H1 (cell line): ENCODE data around the gene EMID1. TPM values are rescaled to one million over a fixed set of nuclear protein-coding genes. Genes with fewer than 3 reads are reported as not detected.

Source experiments
- CTCF ChIA-PET: fragments of 300-600 bp; sonication (Branson Sonifier 250); formaldehyde crosslinking; loops from one replicate; lab custom pipeline; 2021; ENCODE audit not compliant: partially characterized antibody; lab: Charles Lee
- POLR2A ChIA-PET: fragments of 300-600 bp; sonication (Branson Sonifier 250); formaldehyde crosslinking; loops from one replicate; lab custom pipeline; 2021; ENCODE audit warnings: inconsistent platforms; ENCODE audit not compliant: partially characterized antibody; lab: Charles Lee
- DNase-seq, 2 experiments: peaks; one replicate each; pipeline versions ENCODE4 v3.0.0 to v3.0.0-alpha.2; 2010 to 2022; ENCODE audit warnings: low spot score in 2 of 2, low read depth in 1 of 2, mixed read lengths in 1 of 2
- FAIRE-seq: peaks from 2 replicates; lab custom pipeline; 2011; peaks lifted over from hg19 to GRCh38; lab: Jason Lieb, UNC
- H2AFZ ChIP-seq: 2 replicates; pipeline ENCODE4 v1.8.1; 2012; ENCODE audit warnings: low read length, inconsistent platforms
- H2AK5ac ChIP-seq: 2 replicates; pipeline ENCODE4 v1.6.1; 2013; ENCODE audit warnings: low read depth, low read length
- H2BK120ac ChIP-seq: replicated peaks from 2 replicates; pipeline ENCODE3; 2013; ENCODE audit warnings: low read depth, low read length, inconsistent platforms
- H2BK12ac ChIP-seq: 2 replicates; pipeline ENCODE4 v1.6.1; 2013; ENCODE audit warnings: low read depth, low read length
- H2BK15ac ChIP-seq: 2 replicates; pipeline ENCODE4 v1.6.1; 2013; ENCODE audit warnings: low read length
- H2BK20ac ChIP-seq: 2 replicates; pipeline ENCODE4 v1.6.1; 2013; ENCODE audit warnings: low read length
- H2BK5ac ChIP-seq: 2 replicates; pipeline ENCODE4 v1.6.1; 2013; ENCODE audit warnings: low read depth, low read length
- H3K14ac ChIP-seq: 2 replicates; pipeline ENCODE4 v1.6.1; 2013; ENCODE audit warnings: inconsistent platforms; ENCODE audit not compliant: insufficient read length
- H3K18ac ChIP-seq: 2 replicates; pipeline ENCODE4 v1.6.1; 2013; ENCODE audit warnings: low read length; ENCODE audit errors: extremely low read depth
- H3K23ac ChIP-seq: 2 replicates; pipeline ENCODE4 v1.6.1; 2013; ENCODE audit warnings: inconsistent platforms; ENCODE audit not compliant: insufficient read length
- H3K23me2 ChIP-seq: 2 replicates; pipeline ENCODE4 v1.6.1; 2013; ENCODE audit warnings: low read depth, low read length
- H3K27ac ChIP-seq: 2 replicates; pipeline ENCODE4 v1.6.1; 2011; ENCODE audit warnings: low read depth, low read length, inconsistent platforms
- H3K27me3 ChIP-seq, 4 experiments: replicated peaks in 1 of 4; 1 replicate in 1 of 4; 2 replicates in 3 of 4; pipeline versions ENCODE4 v1.6.1 to v1.8.1; 2011 to 2013; ENCODE audit warnings: low read length in 3 of 4, mild to moderate bottlenecking in 3 of 4, inconsistent platforms in 2 of 4, mixed read lengths in 2 of 4, moderate library complexity in 1 of 4; ENCODE audit not compliant: control insufficient read depth in 3 of 4, insufficient read depth in 3 of 4; ENCODE audit errors: extremely low read depth in 1 of 4
- H3K36me3 ChIP-seq, 4 experiments: 2 replicates each; pipeline versions ENCODE4 v1.6.1 to v1.8.1; 2011 to 2013; ENCODE audit warnings: mild to moderate bottlenecking in 4 of 4, low read length in 3 of 4, moderate library complexity in 2 of 4, control low read depth in 1 of 4, inconsistent platforms in 1 of 4; ENCODE audit not compliant: insufficient read depth in 4 of 4, control insufficient read depth in 2 of 4
- H3K4ac ChIP-seq: replicated peaks from 2 replicates; pipeline ENCODE3; 2013; ENCODE audit warnings: low read length, low read depth, mixed read lengths, inconsistent platforms; ENCODE audit not compliant: insufficient read length
- H3K4me1 ChIP-seq, 4 experiments: replicated peaks in 1 of 4; 1 replicate in 1 of 4; 2 replicates in 3 of 4; pipeline versions ENCODE4 v1.6.1 to v1.8.1; 2011 to 2013; ENCODE audit warnings: low read length in 3 of 4, inconsistent platforms in 2 of 4, mixed read lengths in 1 of 4; ENCODE audit not compliant: insufficient read depth in 4 of 4, control insufficient read depth in 3 of 4
- H3K4me2 ChIP-seq, 2 experiments: 2 replicates each; pipeline versions ENCODE4 v1.6.1 to v1.8.1; 2011 to 2013; ENCODE audit warnings: low read depth in 2 of 2, low read length in 2 of 2, control low read depth in 1 of 2, inconsistent platforms in 1 of 2, mild to moderate bottlenecking in 1 of 2; ENCODE audit not compliant: insufficient read depth in 1 of 2
- H3K4me3 ChIP-seq, 4 experiments: fragments of 200-600, 300-600 bp in 1 of 4; sonication (generic), shearing (Covaris generic), sonication (Bioruptor Twin) in 1 of 4; 2 replicates each; pipeline versions ENCODE4 v1.5.1 to v1.8.1; 2011 to 2016; ENCODE audit warnings: low read length in 4 of 4, low read depth in 3 of 4, control low read depth in 2 of 4, inconsistent platforms in 2 of 4, mild to moderate bottlenecking in 2 of 4, mixed read lengths in 1 of 4, moderate library complexity in 1 of 4; ENCODE audit not compliant: insufficient read depth in 2 of 4; ENCODE audit errors: extremely low read depth in 1 of 4
- H3K56ac ChIP-seq: replicated peaks from 2 replicates; pipeline ENCODE3; 2013; ENCODE audit warnings: low read depth, mild to moderate bottlenecking, mixed read lengths, low read length, inconsistent platforms; ENCODE audit not compliant: insufficient read length
- H3K79me1 ChIP-seq: 2 replicates; pipeline ENCODE4 v1.6.1; 2013; ENCODE audit warnings: low read depth, low read length, control low read depth
- H3K79me2 ChIP-seq, 2 experiments: 2 replicates each; pipeline versions ENCODE4 v1.6.1 to v1.8.1; 2012 to 2013; ENCODE audit warnings: low read length in 2 of 2, mild to moderate bottlenecking in 2 of 2, inconsistent platforms in 1 of 2; ENCODE audit not compliant: insufficient read depth in 2 of 2, control insufficient read depth in 1 of 2
- H3K9ac ChIP-seq, 4 experiments: replicated peaks in 1 of 4; 1 replicate in 1 of 4; 2 replicates in 3 of 4; pipeline versions ENCODE4 v1.6.1 to v1.8.1; 2011 to 2013; ENCODE audit warnings: low read depth in 3 of 4, low read length in 3 of 4, control low read depth in 2 of 4, mild to moderate bottlenecking in 2 of 4, moderate library complexity in 2 of 4, inconsistent platforms in 1 of 4; ENCODE audit errors: extremely low read depth in 1 of 4
- H3K9me3 ChIP-seq, 2 experiments: 2 replicates each; pipeline versions ENCODE4 v1.6.1 to v1.8.1; 2012 to 2013; ENCODE audit warnings: mild to moderate bottlenecking in 2 of 2, moderate library complexity in 2 of 2, control low read depth in 1 of 2, inconsistent platforms in 1 of 2, low read depth in 1 of 2, low read length in 1 of 2, mixed read lengths in 1 of 2; ENCODE audit not compliant: insufficient read depth in 2 of 2
- H4K20me1 ChIP-seq, 2 experiments: replicated peaks in 1 of 2; 2 replicates each; pipeline versions ENCODE3 to v1.8.1; 2011 to 2013; ENCODE audit warnings: inconsistent platforms in 2 of 2, low read length in 2 of 2, mild to moderate bottlenecking in 1 of 2; ENCODE audit not compliant: insufficient read depth in 2 of 2, control insufficient read depth in 1 of 2
- H4K5ac ChIP-seq: 2 replicates; pipeline ENCODE4 v1.6.1; 2013; ENCODE audit warnings: low read length, low read depth, mixed read lengths, inconsistent platforms; ENCODE audit not compliant: insufficient read length
- H4K8ac ChIP-seq: 2 replicates; pipeline ENCODE4 v1.8.0; 2013; ENCODE audit warnings: mild to moderate bottlenecking, moderate library complexity, low read length, inconsistent platforms; ENCODE audit not compliant: insufficient read depth; ENCODE audit errors: extremely low read depth
- H4K91ac ChIP-seq: replicated peaks from 2 replicates; pipeline ENCODE3; 2013; ENCODE audit warnings: low read length, mixed read lengths, inconsistent platforms; ENCODE audit not compliant: insufficient read length
- ASH2L ChIP-seq: fragments of 200-600, 300-600 bp; sonication (generic); IDR thresholded peaks from one replicate; pipeline ENCODE4 v1.7.1; 2017; ENCODE audit warnings: low read length
- CBX5 ChIP-seq: fragments of 300-800, 300-1000 bp; sonication (generic); IDR thresholded peaks from 2 replicates; pipeline ENCODE4 v1.7.1; 2016; ENCODE audit warnings: antibody characterized with exemption, low read length, low read depth
- EZH2 ChIP-seq: fragments of 200-600 bp; sonication (generic); IDR thresholded peaks from 2 replicates; pipeline ENCODE4 v1.7.1; 2012; ENCODE audit warnings: low read depth, mild to moderate bottlenecking, moderate library complexity, low read length, inconsistent platforms; ENCODE audit not compliant: severe bottlenecking
- MAX ChIP-seq: IDR thresholded peaks from 2 replicates; pipeline ENCODE4 v1.6.1; 2012; ENCODE audit warnings: inconsistent platforms
- NANOG ChIP-seq: IDR thresholded peaks from 2 replicates; pipeline ENCODE4 v1.6.1; 2011; ENCODE audit warnings: low read length, low read depth, mild to moderate bottlenecking, inconsistent platforms; ENCODE audit not compliant: insufficient read depth, poor library complexity, severe bottlenecking
- RFX5 ChIP-seq: IDR thresholded peaks from 2 replicates; pipeline ENCODE4 v1.6.1; 2011; ENCODE audit warnings: low read depth, low read length, improper control_type of control experiment, borderline replicate concordance
- SAP30 ChIP-seq: fragments of 300-600 bp; sonication (generic); IDR thresholded peaks from 2 replicates; pipeline ENCODE4 v1.7.1; 2012; ENCODE audit warnings: low read length, moderate library complexity, mild to moderate bottlenecking, inconsistent platforms; ENCODE audit not compliant: insufficient read depth, insufficient replicate concordance
- SP1 ChIP-seq: IDR thresholded peaks from 2 replicates; pipeline ENCODE4 v1.6.1; 2011; ENCODE audit warnings: low read depth, low read length
- TAF1 ChIP-seq: IDR thresholded peaks from 2 replicates; pipeline ENCODE4 v1.6.1; 2011; ENCODE audit warnings: mild to moderate bottlenecking, low read depth, low read length
- USF2 ChIP-seq: IDR thresholded peaks from 2 replicates; pipeline ENCODE4 v1.6.1; 2011; ENCODE audit warnings: low read length, improper control_type of control experiment
- YY1 ChIP-seq: IDR thresholded peaks from 2 replicates; pipeline ENCODE4 v1.6.1; 2011; ENCODE audit warnings: low read depth, mild to moderate bottlenecking, low read length
- WGBS, 2 experiments: shearing (Covaris generic) in 1 of 2; methylation state at CpG; one replicate each; pipeline versions ENCODE4 v1.1.6 to v1.1.7; 2013 to 2015; ENCODE audit warnings: low lambda C conversion rate in 2 of 2, mixed read lengths in 2 of 2, inconsistent platforms in 1 of 2, low coverage in 1 of 2, missing lambda C conversion rate in 1 of 2; ENCODE audit not compliant: insufficient replicate concordance in 2 of 2, insufficient coverage in 1 of 2, insufficient read length in 1 of 2; ENCODE audit errors: extremely low coverage in 1 of 2, missing lambda C conversion rate in 1 of 2; 5-methylcytosine and 5-hydroxymethylcytosine counted together
- polyA plus RNA-seq, 7 experiments: library from polyadenylated mRNA; depleted of rRNA in 3 of 7; stranded (reverse) in 5 of 7; unstranded in 2 of 7; fragments of >200 nt in 5 of 7; fragments of 200-250 nt in 2 of 7; gene quantifications; 1 replicate in 5 of 7; 2 replicates in 1 of 7; 4 replicates in 1 of 7; pipeline versions ENCODE4 v1.2.1 to v1.2.3, GENCODE V29; 2011 to 2013; ENCODE audit warnings: missing spikeins in 2 of 7, mixed read lengths in 2 of 7
- total RNA-seq: library from RNA; stranded (reverse); fragmentation: NEBNext Ultra II Directional; extraction: Animal tissue kit (Norgen Biotek cat#: 25700); gene quantifications from 2 replicates; pipeline ENCODE4 v1.2.1, GENCODE V29; 2021

Gene EMID1
- total and polyA plus RNA-seq, 2 of the 8 experiments (the other 6 are each of a cell fraction or from before 2014, with no cell fraction given): 3.9 to 7.4 TPM

GRCh38 chr22:29199702-29200400 is 5.8 kb upstream of the EMID1 start:
- H4K20me1 ChIP-seq: no peaks in the 10 kb centered on the region
- TF ChIP-seq USF2 (no peak), ASH2L (no peak), SAP30 (no peak), CBX5 (no peak), SP1 (no peak), TAF1 (no peak), MAX (no peak), YY1 (no peak), EZH2 (no peak), RFX5 (no peak), NANOG (no peak)
- peaks cover 0 to 9% (median 4%) of the 10 kb centered on the region in 4 experiments; a peak in 5 of 7 replicates for H3K4me1 ChIP-seq
- H3K4ac ChIP-seq: no peak overlapping the region
- DNase-seq: no peak
- ChIA-PET CTCF (interaction anchor here (0.7 to 2.6 kb wide), 3 partner anchors 20 to 46 kb away, joined by 3 to 6 read pairs (median 6); no protein-coding TSS in a partner anchor), POLR2A (interaction anchor here (1.2 kb wide), 1 partner anchor 15 kb away, joined by 3 read pairs; no protein-coding TSS in a partner anchor)
- no peak overlapping the region for H3K56ac ChIP-seq
- no peak overlapping the region for H3K27ac ChIP-seq
- H3K23ac ChIP-seq: no peak overlapping the region
- no peak overlapping the region for H3K9ac ChIP-seq
- H2BK5ac ChIP-seq: no peak overlapping the region
- H3K27me3 ChIP-seq: peaks cover 0 to 7% (median under 1%) of the 10 kb centered on the region in 4 experiments; a peak in 4 of 7 replicates
- H4K8ac ChIP-seq: no peak overlapping the region
- no peak overlapping the region for H2BK120ac ChIP-seq
- no peak overlapping the region for H3K4me2 ChIP-seq
- no peak overlapping the region for H4K91ac ChIP-seq
- no peak for FAIRE-seq
- H3K4me3 ChIP-seq: no peak overlapping the region
- no peaks in the 10 kb centered on the region for H3K36me3 ChIP-seq
- no peak overlapping the region for H2BK12ac ChIP-seq
- H2BK15ac ChIP-seq: no peak overlapping the region
- H2AK5ac ChIP-seq: no peak overlapping the region
- no peaks in the 10 kb centered on the region for H3K79me2 ChIP-seq
- no peak overlapping the region for H2AFZ ChIP-seq
- no peak overlapping the region for H4K5ac ChIP-seq
- no peak overlapping the region for H3K18ac ChIP-seq
- H3K9me3 ChIP-seq: no peaks in the 10 kb centered on the region
- no peaks in the 10 kb centered on the region for H3K79me1 ChIP-seq
- no peak overlapping the region for H3K14ac ChIP-seq
- no peak overlapping the region for H2BK20ac ChIP-seq
- no peaks in the 10 kb centered on the region; the same call in 1 of the 2 replicates for H3K23me2 ChIP-seq
- WGBS, 2 experiments: 92% methylated on average over 8 of the region's 8 CpGs; no CpG with 5 or more reads in 1 of the 2 experiments
